Adrenal gland (tissue), 5 donors: ENCODE results near the gene ZNF473.

Experiments
- CTCF ChIP-seq, 6 experiments: fragments of 450-650 bp in 4 of 6; fragments of 200-600 bp in 2 of 6; sonication (generic) in 1 of 6; IDR thresholded peaks; 1 replicate in 5 of 6; 2 replicates in 1 of 6; pipeline versions ENCODE4 v1.5.1 to v1.8.0; 2016 to 2021; ENCODE audit warnings: antibody characterized with exemption in 6 of 6, mild to moderate bottlenecking in 2 of 6, moderate library complexity in 1 of 6
- POLR2A ChIP-seq, 2 donors: fragments of 450-650 bp; IDR thresholded peaks; one replicate each; pipeline ENCODE4 v1.6.1; 2017; ENCODE audit warnings: antibody characterized with exemption in 2 of 2, mild to moderate bottlenecking in 2 of 2, moderate library complexity in 1 of 2
- donor health status: DM: no; HTN: no; CAD: no.

- TF ChIP-seq CTCF (IDR thresholded peaks at IDR 0.05) (no peak), POLR2A (IDR thresholded peaks at IDR 0.05) (no peak)
Observed at GRCh38 chr19:49988433-49988832, 37.4 kb upstream of the ZNF473 start.
